HL-60 (cell line): ENCODE data around the gene CHD9.

ENCODE experiments used
- DNase-seq, 2 experiments: peaks; one replicate each; pipeline ENCODE4 v3.0.0-alpha.2; 2010 to 2020; ENCODE audit warnings: low read depth in 1 of 2, low spot score in 1 of 2
- H3K27ac ChIP-seq: fragments of 250-450 bp; sonication (Bioruptor Pico); replicated peaks from 2 replicates; pipeline ENCODE4 v1.5.1; 2020; ENCODE audit warnings: mild to moderate bottlenecking, moderate library complexity
- H3K27me3 ChIP-seq: fragments of 250-450 bp; sonication (Bioruptor Pico); 2 replicates; pipeline ENCODE4 v1.5.1; 2021; ENCODE audit warnings: mild to moderate bottlenecking, moderate library complexity; ENCODE audit not compliant: insufficient read depth, poor library complexity, severe bottlenecking
- H3K4me3 ChIP-seq: replicated peaks from 2 replicates; pipeline ENCODE4 v1.5.1; 2011; ENCODE audit warnings: mild to moderate bottlenecking, control low read depth, low read length; ENCODE audit not compliant: insufficient read depth
- CTCF ChIP-seq: IDR thresholded peaks from one replicate; pipeline ENCODE4 v1.5.1; 2011; ENCODE audit warnings: low read length, control low read depth, inconsistent platforms; ENCODE audit not compliant: insufficient read depth
- GABPA ChIP-seq: IDR thresholded peaks from 2 replicates; pipeline ENCODE4 v1.6.1; 2012; ENCODE audit warnings: low read depth
- POLR2AphosphoS5 ChIP-seq: IDR thresholded peaks from 2 replicates; pipeline ENCODE4 v1.6.1; 2012; ENCODE audit warnings: low read depth
- SPI1 ChIP-seq: IDR thresholded peaks from 2 replicates; pipeline ENCODE4 v1.6.1; 2012; ENCODE audit warnings: low read depth, mild to moderate bottlenecking, borderline replicate concordance
- TF ChIP-seq, protein P1 (sequence below): IDR thresholded peaks from 2 replicates; pipeline ENCODE4 v1.6.1; 2012; ENCODE audit warnings: low read depth; ENCODE audit not compliant: insufficient replicate concordance

The CHD9 gene

GRCh38 chr16:53112015-53112414 is 57.2 kb downstream of the CHD9 start:
- no peak overlapping the region for H3K27ac ChIP-seq
- H3K4me3 ChIP-seq, result no peak overlapping the region
- DNase-seq, result no peak
- TF ChIP-seq SPI1, result no peak
- no peak for TF ChIP-seq GABPA
- TF ChIP-seq, protein P1, sequence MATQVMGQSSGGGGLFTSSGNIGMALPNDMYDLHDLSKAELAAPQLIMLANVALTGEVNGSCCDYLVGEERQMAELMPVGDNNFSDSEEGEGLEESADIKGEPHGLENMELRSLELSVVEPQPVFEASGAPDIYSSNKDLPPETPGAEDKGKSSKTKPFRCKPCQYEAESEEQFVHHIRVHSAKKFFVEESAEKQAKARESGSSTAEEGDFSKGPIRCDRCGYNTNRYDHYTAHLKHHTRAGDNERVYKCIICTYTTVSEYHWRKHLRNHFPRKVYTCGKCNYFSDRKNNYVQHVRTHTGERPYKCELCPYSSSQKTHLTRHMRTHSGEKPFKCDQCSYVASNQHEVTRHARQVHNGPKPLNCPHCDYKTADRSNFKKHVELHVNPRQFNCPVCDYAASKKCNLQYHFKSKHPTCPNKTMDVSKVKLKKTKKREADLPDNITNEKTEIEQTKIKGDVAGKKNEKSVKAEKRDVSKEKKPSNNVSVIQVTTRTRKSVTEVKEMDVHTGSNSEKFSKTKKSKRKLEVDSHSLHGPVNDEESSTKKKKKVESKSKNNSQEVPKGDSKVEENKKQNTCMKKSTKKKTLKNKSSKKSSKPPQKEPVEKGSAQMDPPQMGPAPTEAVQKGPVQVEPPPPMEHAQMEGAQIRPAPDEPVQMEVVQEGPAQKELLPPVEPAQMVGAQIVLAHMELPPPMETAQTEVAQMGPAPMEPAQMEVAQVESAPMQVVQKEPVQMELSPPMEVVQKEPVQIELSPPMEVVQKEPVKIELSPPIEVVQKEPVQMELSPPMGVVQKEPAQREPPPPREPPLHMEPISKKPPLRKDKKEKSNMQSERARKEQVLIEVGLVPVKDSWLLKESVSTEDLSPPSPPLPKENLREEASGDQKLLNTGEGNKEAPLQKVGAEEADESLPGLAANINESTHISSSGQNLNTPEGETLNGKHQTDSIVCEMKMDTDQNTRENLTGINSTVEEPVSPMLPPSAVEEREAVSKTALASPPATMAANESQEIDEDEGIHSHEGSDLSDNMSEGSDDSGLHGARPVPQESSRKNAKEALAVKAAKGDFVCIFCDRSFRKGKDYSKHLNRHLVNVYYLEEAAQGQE, result no peak
- TF ChIP-seq POLR2AphosphoS5, result no peak
- no peak for TF ChIP-seq CTCF
- H3K27me3 ChIP-seq, result no peaks in the 10 kb centered on the region

DNA sequence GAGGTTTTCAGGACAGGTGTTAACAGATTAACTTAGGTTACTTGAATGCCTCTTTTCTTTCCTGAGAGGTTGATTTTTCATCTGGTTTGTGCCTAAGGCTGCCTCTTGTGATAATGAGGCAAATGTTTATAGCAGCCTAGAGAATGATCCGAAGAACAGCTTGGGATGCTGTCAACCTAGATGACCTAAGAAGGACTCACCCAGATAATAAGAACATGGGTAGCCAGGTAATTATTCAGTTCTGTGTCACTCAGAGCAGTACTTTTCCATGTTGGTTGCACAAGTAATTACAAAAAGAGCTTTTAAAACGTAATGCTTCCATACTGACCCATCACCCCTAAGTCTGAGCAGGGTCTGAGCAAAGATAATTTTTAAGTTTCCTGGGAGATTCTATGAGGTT is 60.3 kb downstream of the CHD9 start:
- no peak for DNase-seq
- H3K27me3 ChIP-seq, result no peaks in the 10 kb centered on the region
- no peak overlapping the region for H3K4me3 ChIP-seq
- H3K27ac ChIP-seq, result no peak overlapping the region
- TF ChIP-seq POLR2AphosphoS5, result no peak
- TF ChIP-seq, protein P1, result no peak
- no peak for TF ChIP-seq CTCF
- TF ChIP-seq SPI1, result no peak
- no peak for TF ChIP-seq GABPA

DNA sequence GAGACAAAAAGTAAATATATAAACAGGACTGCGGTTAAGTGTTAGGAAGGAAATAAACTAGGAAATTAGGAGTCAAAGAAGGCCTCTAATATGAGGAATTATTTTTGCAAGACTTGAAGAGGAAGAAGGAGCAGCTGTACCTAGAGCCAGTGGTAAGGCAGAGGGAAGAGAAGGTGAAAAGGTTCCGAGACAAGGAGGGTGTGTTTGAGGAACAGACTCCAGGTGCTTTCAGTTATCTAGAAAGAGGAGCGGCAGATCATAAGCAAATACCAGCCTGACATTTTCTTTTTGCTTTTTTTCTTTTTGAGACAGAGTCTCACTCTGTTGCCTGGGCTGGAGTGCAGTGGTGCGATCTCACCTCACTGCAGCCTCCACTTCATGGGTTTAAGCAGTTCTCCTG is 61.0 kb downstream of the CHD9 start:
- no peak overlapping the region for H3K4me3 ChIP-seq
- DNase-seq, result no peak
- TF ChIP-seq, protein P1, result no peak
- TF ChIP-seq SPI1 (no peak), POLR2AphosphoS5 (no peak), CTCF (no peak), GABPA (no peak)
- H3K27me3 ChIP-seq, result no peaks in the 10 kb centered on the region
- no peak overlapping the region for H3K27ac ChIP-seq
